MM.1S (cell line): ENCODE measurements around the gene PWWP2B.

Experiments
- CTCF ChIP-seq: fragments of 300-600 bp; sonication (generic); IDR thresholded peaks from 2 replicates; pipeline ENCODE4 v1.5.1; 2016; ENCODE audit warnings: antibody characterized with exemption, low read length, mixed read lengths
- EZH2 ChIP-seq: fragments of 300-600 bp; sonication (generic); optimal IDR thresholded peaks from 2 replicates; pipeline ENCODE3; 2017; ENCODE audit warnings: low read depth, mild to moderate bottlenecking, antibody characterized with exemption, low read length, mixed read lengths

GRCh38 chr10:132460691-132461090, 63.7 kb downstream of the PWWP2B start:
- TF ChIP-seq CTCF = no peak
- no peak for TF ChIP-seq EZH2
